ENCODE data around the gene SCN7A.
A peak's percentile ranks its signal among the peaks of the same experiment; 100 is the strongest.

SCN7A gene

GRCh38 chr2:166494140-166494624, at the start of gene SCN7A:
Gene SCN7A, minus strand, starts transcription at chr2:166494249. Its CDS starts 16,553 bp downstream, at chr2:166477696.
- peak within 1 kb of the TSS; percentile 30 for H3K4me3 ChIP-seq (ENCODE audit: low read depth, low read length)
- TF ChIP-seq CTCF (conservative IDR thresholded peaks at IDR 0.05; ENCODE audit: low read depth, low read length) = no peak
- peak; percentile 53 for DNase-seq (ENCODE audit: low read depth)

- DNase-seq (ENCODE audit: low read depth) = peak; percentile 81
- TF ChIP-seq CTCF (conservative IDR thresholded peaks at IDR 0.05; ENCODE audit: low read depth, low read length) = peak; percentile 78
- no peak overlapping the region for H3K4me3 ChIP-seq (ENCODE audit: low read depth, low read length)
Measured at GRCh38 chr2:166539340-166540162, 45.5 kb upstream of the SCN7A start.

GRCh38 chr2:166536111-166536510, 42.1 kb upstream of the SCN7A start:
- H3K4me3 ChIP-seq (ENCODE audit: low read depth, low read length) = no peak overlapping the region
- no peak for DNase-seq (ENCODE audit: low read depth)
- no peak for TF ChIP-seq CTCF (conservative IDR thresholded peaks at IDR 0.05; ENCODE audit: low read depth, low read length)

GRCh38 chr2:166521155-166521554, 27.1 kb upstream of the SCN7A start:
- no peak overlapping the region for H3K4me3 ChIP-seq (ENCODE audit: low read depth, low read length)
- DNase-seq (ENCODE audit: low read depth) = no peak
- TF ChIP-seq CTCF (conservative IDR thresholded peaks at IDR 0.05; ENCODE audit: low read depth, low read length) = no peak

- no peak overlapping the region for H3K4me3 ChIP-seq (ENCODE audit: low read depth, low read length)
- TF ChIP-seq CTCF (conservative IDR thresholded peaks at IDR 0.05; ENCODE audit: low read depth, low read length) = no peak
- no peak for DNase-seq (ENCODE audit: low read depth)
Measured at GRCh38 chr2:166520604-166521003, 26.6 kb upstream of the SCN7A start.

GRCh38 chr2:166519391-166519962, 25.4 kb upstream of the SCN7A start:
- H3K4me3 ChIP-seq (ENCODE audit: low read depth, low read length) = no peak overlapping the region
- no peak for DNase-seq (ENCODE audit: low read depth)
- no peak for TF ChIP-seq CTCF (conservative IDR thresholded peaks at IDR 0.05; ENCODE audit: low read depth, low read length)

Measured in choroid plexus epithelial cell (primary cell).